Adipocyte (in vitro differentiated cells): ENCODE results near the gene CFAP20DC.
"Not testable (repeated sequence)": the region's sequence is repeated elsewhere in the genome, so short reads cannot be mapped to it uniquely, and the experiment has no call there.

Experiments
- DNase-seq: peaks from one replicate; pipeline ENCODE4 v3.0.0-alpha.2; 2015; ENCODE audit warnings: low read depth
- H3K27me3 ChIP-seq: replicated peaks from 2 replicates; pipeline ENCODE4 v1.7.0; 2013; ENCODE audit warnings: mild to moderate bottlenecking, low read length, moderate library complexity; ENCODE audit not compliant: control insufficient read depth, insufficient read depth
- H3K36me3 ChIP-seq: 2 replicates; pipeline ENCODE4 v1.7.0; 2013; ENCODE audit warnings: low read length, mild to moderate bottlenecking, moderate library complexity; ENCODE audit not compliant: control insufficient read depth, insufficient read depth, severe bottlenecking
- H3K4me1 ChIP-seq: 2 replicates; pipeline ENCODE4 v1.7.0; 2013; ENCODE audit warnings: mild to moderate bottlenecking, low read length, moderate library complexity; ENCODE audit not compliant: control insufficient read depth, insufficient read depth
- H3K4me3 ChIP-seq: 2 replicates; pipeline ENCODE4 v1.7.0; 2013; ENCODE audit warnings: mild to moderate bottlenecking, low read length, moderate library complexity
- H3K9ac ChIP-seq: 2 replicates; pipeline ENCODE4 v1.7.0; 2013; ENCODE audit warnings: mild to moderate bottlenecking, low read length, moderate library complexity
- H3K9me3 ChIP-seq: 2 replicates; pipeline ENCODE4 v1.7.0; 2013; ENCODE audit warnings: mild to moderate bottlenecking, low read length, moderate library complexity; ENCODE audit not compliant: control insufficient read depth

The CFAP20DC gene

GRCh38 chr3:59069838-59070237, 20.0 kb upstream of the CFAP20DC start:
- H3K9me3 ChIP-seq: no peaks in the 10 kb centered on the region
- no peak for DNase-seq
- H3K4me3 ChIP-seq: no peak overlapping the region
- no peak overlapping the region for H3K9ac ChIP-seq
- no peaks in the 10 kb centered on the region for H3K4me1 ChIP-seq
- no peaks in the 10 kb centered on the region for H3K27me3 ChIP-seq
- no peaks in the 10 kb centered on the region for H3K36me3 ChIP-seq

- H3K9ac ChIP-seq: no peak overlapping the region
- no peak for DNase-seq
- H3K4me3 ChIP-seq: no peak overlapping the region
Measured at GRCh38 chr3:59065240-59065639, 15.4 kb upstream of the CFAP20DC start.

GRCh38 chr3:59064728-59065127, 14.9 kb upstream of the CFAP20DC start:
- Histone ChIP-seq H3K4me1 (no peaks in the 10 kb centered on the region), H3K9ac (no peak overlapping the region), H3K27me3 (no peaks in the 10 kb centered on the region), H3K36me3 (no peaks in the 10 kb centered on the region), H3K4me3 (no peak overlapping the region), H3K9me3 (no peaks in the 10 kb centered on the region)
- no peak for DNase-seq

More at GRCh38 chr3:59065240-59065639, 15.4 kb upstream of the CFAP20DC start:
- H3K9me3 ChIP-seq: no peaks in the 10 kb centered on the region
- no peaks in the 10 kb centered on the region for H3K27me3 ChIP-seq
- H3K4me1 ChIP-seq: no peaks in the 10 kb centered on the region
- no peaks in the 10 kb centered on the region for H3K36me3 ChIP-seq

- Histone ChIP-seq H3K9ac (no peak overlapping the region), H3K36me3 (no peaks in the 10 kb centered on the region), H3K27me3 (no peaks in the 10 kb centered on the region), H3K4me1 (no peaks in the 10 kb centered on the region), H3K9me3 (no peaks in the 10 kb centered on the region), H3K4me3 (no peak overlapping the region)
- no peak for DNase-seq
Measured at GRCh38 chr3:59064276-59064675, 14.5 kb upstream of the CFAP20DC start.

- no peaks in the 10 kb centered on the region for H3K27me3 ChIP-seq
- no peak for DNase-seq
- H3K4me3 ChIP-seq: no peak overlapping the region
- no peaks in the 10 kb centered on the region for H3K36me3 ChIP-seq
- H3K4me1 ChIP-seq: no peaks in the 10 kb centered on the region
- no peaks in the 10 kb centered on the region for H3K9me3 ChIP-seq
- no peak overlapping the region for H3K9ac ChIP-seq
Measured at GRCh38 chr3:59056706-59057105, 6.9 kb upstream of the CFAP20DC start.

GRCh38 chr3:59052803-59053411, 3.1 kb upstream of the CFAP20DC start:
- H3K9me3 ChIP-seq: no peaks in the 10 kb centered on the region
- DNase-seq: peak; percentile 66

GRCh38 chr3:59050811-59051414, 1.1 kb upstream of the CFAP20DC start:
- H3K27me3 ChIP-seq, H3K36me3 ChIP-seq, DNase-seq, H3K9ac ChIP-seq, H3K9me3 ChIP-seq, H3K4me1 ChIP-seq, H3K4me3 ChIP-seq: not testable (repeated sequence)

More at GRCh38 chr3:59052803-59053411, 3.1 kb upstream of the CFAP20DC start:
- Histone ChIP-seq H3K27me3 (no peaks in the 10 kb centered on the region), H3K36me3 (no peaks in the 10 kb centered on the region), H3K4me1 (peaks cover 2% of the 10 kb centered on the region), H3K9ac (no peak overlapping the region), H3K4me3 (no peak overlapping the region)

GRCh38 chr3:59046839-59047238, 3.0 kb downstream of the CFAP20DC start:
- Histone ChIP-seq H3K4me3 (no peak overlapping the region), H3K36me3 (no peaks in the 10 kb centered on the region), H3K27me3 (no peaks in the 10 kb centered on the region), H3K9me3 (no peaks in the 10 kb centered on the region), H3K4me1 (peaks cover 2% of the 10 kb centered on the region), H3K9ac (no peak overlapping the region)
- DNase-seq: no peak

- Histone ChIP-seq H3K4me3 (no peak overlapping the region), H3K36me3 (no peaks in the 10 kb centered on the region), H3K9ac (no peak overlapping the region), H3K27me3 (no peaks in the 10 kb centered on the region), H3K9me3 (no peaks in the 10 kb centered on the region), H3K4me1 (peaks cover 4% of the 10 kb centered on the region)
- DNase-seq: no peak
Measured at GRCh38 chr3:59043391-59043790, 6.4 kb downstream of the CFAP20DC start.

GRCh38 chr3:59040902-59041301, 8.9 kb downstream of the CFAP20DC start:
- no peak overlapping the region for H3K4me3 ChIP-seq
- peak; percentile 88 for DNase-seq
- H3K4me1 ChIP-seq: peaks cover 4% of the 10 kb centered on the region
- H3K36me3 ChIP-seq: no peaks in the 10 kb centered on the region
- no peak overlapping the region for H3K9ac ChIP-seq
- no peaks in the 10 kb centered on the region for H3K9me3 ChIP-seq
- H3K27me3 ChIP-seq: no peaks in the 10 kb centered on the region

GRCh38 chr3:59027607-59028006, 22.2 kb downstream of the CFAP20DC start:
- no peaks in the 10 kb centered on the region for H3K27me3 ChIP-seq
- H3K9ac ChIP-seq: no peak overlapping the region
- no peak overlapping the region for H3K4me3 ChIP-seq
- no peaks in the 10 kb centered on the region for H3K4me1 ChIP-seq
- no peaks in the 10 kb centered on the region for H3K9me3 ChIP-seq
- DNase-seq: no peak
- H3K36me3 ChIP-seq: no peaks in the 10 kb centered on the region

- no peak overlapping the region for H3K4me3 ChIP-seq
- DNase-seq: no peak
- no peaks in the 10 kb centered on the region for H3K27me3 ChIP-seq
- no peaks in the 10 kb centered on the region for H3K9me3 ChIP-seq
- no peak overlapping the region for H3K9ac ChIP-seq
- no peaks in the 10 kb centered on the region for H3K4me1 ChIP-seq
- no peaks in the 10 kb centered on the region for H3K36me3 ChIP-seq
Measured at GRCh38 chr3:59023612-59024011, 26.2 kb downstream of the CFAP20DC start.
